ENCODE data around the gene YARS2.

DNA sequence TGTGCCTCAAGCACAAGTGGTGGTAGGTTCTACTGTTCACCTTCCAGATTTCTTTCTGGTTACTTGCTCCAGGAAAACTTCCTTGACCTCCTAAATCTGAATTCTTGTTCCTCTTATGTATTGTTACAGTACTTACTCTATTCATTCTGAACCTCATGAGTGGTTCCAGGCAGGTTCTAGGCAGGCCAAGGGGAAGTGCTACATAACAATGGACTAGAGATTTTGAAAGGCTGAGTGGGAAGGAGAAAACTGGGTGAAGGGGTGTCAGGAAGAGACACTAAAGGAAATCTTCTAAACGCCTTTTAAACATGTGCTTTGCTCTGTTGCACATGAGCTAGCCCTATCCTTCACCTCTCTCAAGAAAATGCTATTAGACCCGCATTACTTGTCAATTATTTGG is 1.6 kb downstream of the YARS2 start:
- TF ChIP-seq POLR2AphosphoS5 (IDR thresholded peaks at IDR 0.05) (no peak), EP300 (IDR thresholded peaks at IDR 0.05) (no peak)
- TF ChIP-seq, protein P1, sequence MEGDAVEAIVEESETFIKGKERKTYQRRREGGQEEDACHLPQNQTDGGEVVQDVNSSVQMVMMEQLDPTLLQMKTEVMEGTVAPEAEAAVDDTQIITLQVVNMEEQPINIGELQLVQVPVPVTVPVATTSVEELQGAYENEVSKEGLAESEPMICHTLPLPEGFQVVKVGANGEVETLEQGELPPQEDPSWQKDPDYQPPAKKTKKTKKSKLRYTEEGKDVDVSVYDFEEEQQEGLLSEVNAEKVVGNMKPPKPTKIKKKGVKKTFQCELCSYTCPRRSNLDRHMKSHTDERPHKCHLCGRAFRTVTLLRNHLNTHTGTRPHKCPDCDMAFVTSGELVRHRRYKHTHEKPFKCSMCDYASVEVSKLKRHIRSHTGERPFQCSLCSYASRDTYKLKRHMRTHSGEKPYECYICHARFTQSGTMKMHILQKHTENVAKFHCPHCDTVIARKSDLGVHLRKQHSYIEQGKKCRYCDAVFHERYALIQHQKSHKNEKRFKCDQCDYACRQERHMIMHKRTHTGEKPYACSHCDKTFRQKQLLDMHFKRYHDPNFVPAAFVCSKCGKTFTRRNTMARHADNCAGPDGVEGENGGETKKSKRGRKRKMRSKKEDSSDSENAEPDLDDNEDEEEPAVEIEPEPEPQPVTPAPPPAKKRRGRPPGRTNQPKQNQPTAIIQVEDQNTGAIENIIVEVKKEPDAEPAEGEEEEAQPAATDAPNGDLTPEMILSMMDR (IDR thresholded peaks at IDR 0.05): no peak
